Cerebellar cortex (tissue), 1 donor: Measurements from ENCODE around the gene MYOG.

Experiments
- DNase-seq: peaks from one replicate; pipeline ENCODE4 v3.0.0-alpha.2; 2015; ENCODE audit warnings: low spot score

Gene MYOG

GRCh38 chr1:203085528-203086406, at the start of gene MYOG:
Gene MYOG (minus strand): TSS chr1:203086012. CDS start chr1:203085961, 51 bp downstream.
- no peak for DNase-seq

GRCh38 chr1:203133970-203134725, 48.3 kb upstream of the MYOG start:
- DNase-seq, result peak; percentile 48

- DNase-seq, result no peak
These were observed 45.9 kb upstream of the MYOG start for GRCh38 chr1:203131548-203132200.

- DNase-seq, result no peak
These were observed 44.7 kb upstream of the MYOG start for GRCh38 chr1:203130358-203130985.

- peak; percentile 63 for DNase-seq
These were observed 43.9 kb upstream of the MYOG start for GRCh38 chr1:203129501-203130231.

GRCh38 chr1:203128716-203129500, 43.1 kb upstream of the MYOG start:
- DNase-seq, result no peak

GRCh38 chr1:203128431-203128715, 42.6 kb upstream of the MYOG start:
- no peak for DNase-seq

- peak; percentile 88 for DNase-seq
These were observed 42.0 kb upstream of the MYOG start, which contains the start of gene ADORA1 for GRCh38 chr1:203127666-203128430. Gene ADORA1 (plus strand): TSS chr1:203127726. CDS start chr1:203128842, 1,116 bp downstream.

GRCh38 chr1:203126866-203127665, 41.3 kb upstream of the MYOG start:
- DNase-seq, result peak; percentile 52

GRCh38 chr1:203126151-203126865, 40.5 kb upstream of the MYOG start:
- peak; percentile 78 for DNase-seq

GRCh38 chr1:203124546-203125317, 38.9 kb upstream of the MYOG start:
- DNase-seq, result no peak

GRCh38 chr1:203124011-203124410, 38.2 kb upstream of the MYOG start:
- no peak for DNase-seq

- DNase-seq, result no peak
These were observed 36.3 kb upstream of the MYOG start for GRCh38 chr1:203122159-203122558.

- no peak for DNase-seq
These were observed 35.6 kb upstream of the MYOG start for GRCh38 chr1:203121186-203122015.

- DNase-seq, result no peak
These were observed 34.7 kb upstream of the MYOG start for GRCh38 chr1:203120325-203121153.
